OCI-LY3 (cell line): Measurements from ENCODE around the gene PCNX2.

Source experiments
- H2AFZ ChIP-seq: fragments of 200-600, 300-600 bp; shearing (Covaris generic); 2 replicates; pipeline ENCODE4 v1.6.0; 2014; ENCODE audit warnings: antibody characterized with exemption, low read depth, low read length
- H3K27ac ChIP-seq: fragments of 200-600, 300-600 bp; sonication (generic); 2 replicates; pipeline ENCODE4 v1.5.1; 2014; ENCODE audit warnings: mild to moderate bottlenecking, low read length, moderate library complexity, mixed read lengths
- H3K27me3 ChIP-seq: fragments of 200-600, 300-600 bp; sonication (generic); 2 replicates; pipeline ENCODE4 v1.6.1; 2014; ENCODE audit warnings: low read depth, low read length, mixed read lengths
- H3K36me3 ChIP-seq: fragments of 200-600, 300-600 bp; sonication (generic); replicated peaks from 2 replicates; pipeline ENCODE3; 2014; ENCODE audit warnings: low read depth, low read length, mixed read lengths
- H3K4me1 ChIP-seq: fragments of 300-600, 200-600 bp; sonication (generic); 2 replicates; pipeline ENCODE4 v1.6.1; 2014; ENCODE audit warnings: low read length, mixed read lengths
- H3K4me2 ChIP-seq: fragments of 200-600, 300-600 bp; sonication (generic); 2 replicates; pipeline ENCODE4 v1.6.1; 2014; ENCODE audit warnings: low read length, mixed read lengths
- H3K4me3 ChIP-seq: fragments of 300-600, 200-600 bp; sonication (generic); 2 replicates; pipeline ENCODE4 v1.5.1; 2014; ENCODE audit warnings: antibody characterized with exemption, mild to moderate bottlenecking, low read length, moderate library complexity
- H3K79me2 ChIP-seq: fragments of 300-600, 200-600 bp; shearing (Covaris generic); 2 replicates; pipeline ENCODE4 v1.6.1; 2014; ENCODE audit warnings: mild to moderate bottlenecking, low read length, mixed read lengths
- H3K9ac ChIP-seq: fragments of 300-600, 200-600 bp; shearing (Covaris generic); 2 replicates; pipeline ENCODE4 v1.6.0; 2014; ENCODE audit warnings: mild to moderate bottlenecking, low read length, moderate library complexity
- H3K9me3 ChIP-seq: fragments of 200-600, 300-600 bp; shearing (Covaris generic); 2 replicates; pipeline ENCODE4 v1.6.1; 2014; ENCODE audit warnings: low read length, mixed read lengths; ENCODE audit not compliant: insufficient read depth
- H4K20me1 ChIP-seq: fragments of 200-600, 300-600 bp; sonication (generic); 2 replicates; pipeline ENCODE4 v1.6.1; 2016; ENCODE audit warnings: low read length, mixed read lengths; ENCODE audit not compliant: insufficient read depth
- EZH2phosphoT487 ChIP-seq: fragments of 200-600 bp; shearing (Covaris generic); IDR thresholded peaks from 2 replicates; pipeline ENCODE4 v1.6.1; 2018; ENCODE audit warnings: antibody characterized with exemption, mixed run types, low read depth
- TF ChIP-seq, protein P1 (sequence below): fragments of 200-600, 300-600 bp; sonication (generic); IDR thresholded peaks from 2 replicates; pipeline ENCODE4 v1.5.1; 2014; ENCODE audit warnings: antibody characterized with exemption, low read length, low read depth

PCNX2 gene

GRCh38 chr1:233208687-233209086 lies 86.8 kb downstream of the PCNX2 start:
- TF ChIP-seq, protein P1, sequence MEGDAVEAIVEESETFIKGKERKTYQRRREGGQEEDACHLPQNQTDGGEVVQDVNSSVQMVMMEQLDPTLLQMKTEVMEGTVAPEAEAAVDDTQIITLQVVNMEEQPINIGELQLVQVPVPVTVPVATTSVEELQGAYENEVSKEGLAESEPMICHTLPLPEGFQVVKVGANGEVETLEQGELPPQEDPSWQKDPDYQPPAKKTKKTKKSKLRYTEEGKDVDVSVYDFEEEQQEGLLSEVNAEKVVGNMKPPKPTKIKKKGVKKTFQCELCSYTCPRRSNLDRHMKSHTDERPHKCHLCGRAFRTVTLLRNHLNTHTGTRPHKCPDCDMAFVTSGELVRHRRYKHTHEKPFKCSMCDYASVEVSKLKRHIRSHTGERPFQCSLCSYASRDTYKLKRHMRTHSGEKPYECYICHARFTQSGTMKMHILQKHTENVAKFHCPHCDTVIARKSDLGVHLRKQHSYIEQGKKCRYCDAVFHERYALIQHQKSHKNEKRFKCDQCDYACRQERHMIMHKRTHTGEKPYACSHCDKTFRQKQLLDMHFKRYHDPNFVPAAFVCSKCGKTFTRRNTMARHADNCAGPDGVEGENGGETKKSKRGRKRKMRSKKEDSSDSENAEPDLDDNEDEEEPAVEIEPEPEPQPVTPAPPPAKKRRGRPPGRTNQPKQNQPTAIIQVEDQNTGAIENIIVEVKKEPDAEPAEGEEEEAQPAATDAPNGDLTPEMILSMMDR = no peak
- TF ChIP-seq EZH2phosphoT487 = no peak
- no peak overlapping the region for H3K4me2 ChIP-seq

GRCh38 chr1:233197940-233198339 lies 97.6 kb downstream of the PCNX2 start:
- no peak overlapping the region for H3K9ac ChIP-seq
- H3K27me3 ChIP-seq = no peaks in the 10 kb centered on the region
- no peak overlapping the region for H2AFZ ChIP-seq
- H3K4me2 ChIP-seq = no peak overlapping the region
- no peaks in the 10 kb centered on the region for H3K4me1 ChIP-seq
- no peak overlapping the region for H3K27ac ChIP-seq
- H3K79me2 ChIP-seq = no peaks in the 10 kb centered on the region
- H3K4me3 ChIP-seq = no peak overlapping the region
- H4K20me1 ChIP-seq = no peaks in the 10 kb centered on the region
- peaks cover 14% of the 10 kb centered on the region for H3K36me3 ChIP-seq
- no peak for TF ChIP-seq EZH2phosphoT487
- TF ChIP-seq, protein P1 = no peak
- H3K9me3 ChIP-seq = no peaks in the 10 kb centered on the region

More at GRCh38 chr1:233208687-233209086, 86.8 kb downstream of the PCNX2 start:
- H3K9me3 ChIP-seq = no peaks in the 10 kb centered on the region
- no peaks in the 10 kb centered on the region for H3K36me3 ChIP-seq
- no peak overlapping the region for H3K4me3 ChIP-seq
- H3K9ac ChIP-seq = no peak overlapping the region
- no peaks in the 10 kb centered on the region for H3K27me3 ChIP-seq
- H3K4me1 ChIP-seq = no peaks in the 10 kb centered on the region
- no peaks in the 10 kb centered on the region for H3K79me2 ChIP-seq
- H2AFZ ChIP-seq = no peak overlapping the region
- H3K27ac ChIP-seq = no peak overlapping the region
- H4K20me1 ChIP-seq = no peaks in the 10 kb centered on the region

- Histone ChIP-seq H3K79me2 (no peaks in the 10 kb centered on the region), H3K27me3 (no peaks in the 10 kb centered on the region), H3K9me3 (no peaks in the 10 kb centered on the region), H3K4me1 (no peaks in the 10 kb centered on the region), H3K36me3 (peaks cover 14% of the 10 kb centered on the region), H3K9ac (no peak overlapping the region), H2AFZ (no peak overlapping the region), H3K4me2 (no peak overlapping the region), H4K20me1 (no peaks in the 10 kb centered on the region), H3K4me3 (no peak overlapping the region), H3K27ac (no peak overlapping the region)
- no peak for TF ChIP-seq EZH2phosphoT487
- TF ChIP-seq, protein P1 = no peak
Observed at GRCh38 chr1:233193741-233194140, 101.8 kb downstream of the PCNX2 start.

DNA sequence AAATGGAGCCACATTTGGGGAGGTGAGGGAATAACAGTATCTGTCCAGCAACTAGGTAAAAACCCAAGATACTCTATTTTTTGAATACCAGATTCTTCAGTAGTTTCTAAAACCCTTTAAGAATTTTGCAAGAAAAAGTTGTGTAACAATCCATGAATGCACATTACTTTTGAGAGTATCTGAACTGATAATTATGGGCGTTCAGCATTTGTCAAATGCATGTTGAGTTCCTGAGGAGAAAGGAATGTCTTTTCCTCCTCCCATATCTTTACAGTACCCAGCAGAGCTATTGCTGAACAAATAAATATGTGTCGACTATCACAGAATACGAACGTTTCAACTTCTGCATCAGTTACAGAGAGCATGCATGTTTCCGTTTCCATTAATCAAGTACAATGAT lies 104.5 kb downstream of the PCNX2 start:
- Histone ChIP-seq H3K79me2 (no peaks in the 10 kb centered on the region), H3K27me3 (no peaks in the 10 kb centered on the region), H3K4me1 (no peaks in the 10 kb centered on the region), H2AFZ (no peak overlapping the region), H3K9me3 (no peaks in the 10 kb centered on the region), H3K9ac (no peak overlapping the region), H3K36me3 (peaks cover 10% of the 10 kb centered on the region), H3K4me2 (no peak overlapping the region), H3K27ac (no peak overlapping the region), H4K20me1 (no peaks in the 10 kb centered on the region), H3K4me3 (no peak overlapping the region)
- TF ChIP-seq, protein P1 = no peak
- TF ChIP-seq EZH2phosphoT487 = no peak
